ENCODE results near the gene TSPAN18.
"Not testable (repeated sequence)": the region's sequence is repeated elsewhere in the genome, so short reads cannot be mapped to it uniquely, and the experiment has no call there.

The TSPAN18 gene

DNA sequence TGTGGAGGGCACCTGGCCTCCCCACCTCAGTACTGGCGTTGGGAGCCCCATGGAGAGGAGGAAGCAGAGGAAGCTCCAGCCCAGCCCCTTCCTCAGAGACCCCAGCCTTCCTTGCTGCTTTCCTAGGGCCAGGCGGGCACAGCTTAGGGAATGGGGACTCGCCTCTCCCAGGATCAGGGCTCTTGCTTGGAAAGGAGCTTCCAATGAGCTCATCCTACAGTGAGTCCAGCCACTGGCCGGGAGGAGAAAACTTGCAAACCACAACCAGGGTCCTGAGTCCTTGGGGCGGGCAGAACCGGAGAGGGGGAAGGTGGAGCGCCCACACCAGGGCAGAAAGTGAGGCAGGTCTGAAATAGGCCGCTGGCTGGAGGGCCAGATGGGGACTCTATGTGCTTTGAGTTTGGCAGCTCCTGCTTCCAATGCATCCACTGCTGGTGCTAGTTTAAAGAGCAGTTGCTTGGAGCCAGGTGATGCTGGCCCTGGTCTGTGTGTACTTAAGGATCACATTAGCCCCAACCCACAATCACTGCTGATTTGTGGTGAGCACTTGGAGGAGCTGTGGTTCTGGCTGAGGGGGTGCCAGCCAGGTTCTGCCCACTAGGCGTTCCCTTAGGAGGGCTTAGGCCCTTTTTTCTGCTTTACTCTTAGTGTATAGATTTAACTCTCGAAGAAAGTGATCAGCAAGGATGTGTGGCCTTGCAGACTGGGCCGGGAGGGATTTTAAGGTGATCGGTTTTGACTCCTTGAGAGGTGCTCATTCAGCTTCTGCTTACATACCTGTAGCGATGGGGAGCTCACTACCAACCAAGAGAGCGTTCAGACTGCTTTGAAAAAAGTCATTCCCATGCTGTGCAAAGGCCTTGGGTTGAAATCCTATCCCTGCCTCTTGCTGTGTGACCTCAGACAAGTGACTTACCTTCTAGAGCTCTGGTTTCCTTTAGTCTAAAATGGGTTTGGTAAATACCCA, 142.0 kb downstream of the TSPAN18 start:
- no peak for DNase-seq (ENCODE audit: low read depth)

DNA sequence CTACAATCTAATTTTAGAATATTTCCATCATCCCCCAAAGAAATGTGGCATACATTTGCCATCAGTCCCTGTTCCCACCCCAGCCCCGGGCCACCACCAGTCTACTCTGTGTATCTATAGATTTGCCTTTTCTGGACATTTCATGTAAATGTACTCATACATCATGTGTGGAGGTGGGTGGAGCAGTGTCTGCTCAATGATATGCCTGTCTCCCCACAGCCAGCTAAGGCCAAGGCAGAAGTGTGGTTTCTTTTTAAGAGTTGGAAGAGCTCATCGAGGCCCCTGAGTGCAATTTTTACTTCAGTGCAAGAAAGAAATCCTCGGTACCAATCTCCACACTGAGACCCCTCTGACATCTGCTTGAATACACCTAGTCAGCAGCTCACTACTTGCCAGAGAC, 143.4 kb downstream of the TSPAN18 start:
- no peak for DNase-seq (ENCODE audit: low read depth)

DNA sequence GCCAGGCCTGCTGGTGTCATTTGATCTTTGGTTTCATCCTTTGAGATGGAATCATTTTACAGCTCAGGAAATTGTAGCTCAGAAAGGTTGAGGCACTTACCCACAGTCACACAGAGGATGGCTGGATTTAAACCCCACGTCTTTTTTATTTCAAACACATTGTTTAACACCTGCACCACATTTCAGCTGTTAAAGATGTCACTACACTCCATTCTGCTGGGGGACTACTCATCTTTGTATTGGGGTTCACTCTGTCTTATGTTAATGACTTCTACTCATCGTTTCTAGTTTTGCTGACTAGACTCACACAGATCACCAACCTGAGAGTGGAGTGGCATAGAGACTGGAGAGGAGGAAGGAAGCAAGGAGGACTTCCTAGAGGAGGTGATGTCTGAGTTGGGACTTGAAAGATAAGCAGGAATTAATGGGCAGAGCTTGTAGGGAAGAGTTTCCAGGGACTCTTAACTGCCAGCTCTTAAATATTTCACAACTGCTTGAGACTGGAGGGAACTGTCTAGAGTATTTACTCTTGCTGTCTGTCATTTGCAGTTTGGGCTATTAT, 143.9 kb downstream of the TSPAN18 start:
- no peak for DNase-seq (ENCODE audit: low read depth)

DNA sequence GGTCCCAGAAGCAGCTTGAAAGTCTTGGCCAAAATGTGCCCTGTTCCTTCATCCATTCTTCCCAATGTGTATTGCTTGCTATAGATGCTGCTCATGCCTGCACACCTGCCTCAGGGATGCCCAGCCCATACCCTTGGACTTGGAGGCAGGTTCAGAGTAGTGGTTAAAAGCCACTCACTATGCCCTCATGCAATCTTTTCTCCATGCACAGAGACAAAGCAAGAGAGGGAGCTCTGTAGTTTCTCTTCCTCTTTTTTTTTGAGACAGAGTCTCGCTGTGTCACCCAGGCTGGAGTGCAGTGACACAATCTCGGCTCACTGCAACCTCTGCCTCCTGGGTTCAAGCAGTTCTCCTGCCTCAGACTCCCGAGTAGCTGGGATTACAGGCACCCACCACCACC, 144.9 kb downstream of the TSPAN18 start:
- DNase-seq (ENCODE audit: low read depth) = not testable (repeated sequence)

DNA sequence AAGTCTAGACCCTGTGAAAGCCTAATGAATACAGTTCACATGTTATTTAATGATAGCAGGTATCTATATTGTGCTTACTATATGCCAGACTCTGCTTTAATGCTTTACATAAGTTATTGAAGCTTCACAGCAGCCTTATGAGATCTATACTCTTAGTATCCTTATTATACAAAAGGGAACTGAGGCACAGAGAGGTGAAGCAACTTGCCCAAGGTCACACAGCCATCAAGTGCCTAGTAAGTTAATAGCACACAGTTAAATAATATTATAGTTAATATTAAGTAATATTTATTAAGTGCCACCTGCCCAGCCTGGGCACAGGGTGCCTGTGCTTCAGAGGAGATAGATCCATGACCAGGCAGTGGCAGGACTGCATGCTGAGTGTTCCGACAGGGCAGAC, 145.8 kb downstream of the TSPAN18 start:
- no peak for DNase-seq (ENCODE audit: low read depth)

- no peak for DNase-seq (ENCODE audit: low read depth)
Measured at GRCh38 chr11:44873537-44873936, 146.8 kb downstream of the TSPAN18 start.

- no peak for DNase-seq (ENCODE audit: low read depth)
Measured at GRCh38 chr11:44874284-44874683, 147.5 kb downstream of the TSPAN18 start.

DNA sequence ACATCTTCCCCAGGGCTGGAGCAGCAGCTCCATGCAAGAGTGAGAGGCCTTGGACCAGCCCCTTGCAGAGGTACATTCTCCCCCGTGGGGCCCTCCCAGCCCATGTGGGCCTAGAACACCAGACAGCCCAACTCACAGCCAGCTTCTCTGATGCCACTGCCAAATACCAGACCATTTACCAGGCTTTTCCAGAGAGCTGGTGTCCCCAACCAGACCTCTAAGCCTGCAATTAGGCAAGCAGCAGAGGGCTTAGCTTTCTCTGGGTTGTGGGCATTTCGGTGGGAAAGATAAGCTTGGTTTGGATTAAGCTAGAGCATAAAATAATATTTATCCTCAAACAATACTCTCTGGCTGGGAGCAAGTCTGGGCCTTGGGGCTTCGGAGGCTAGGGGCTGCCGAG, 148.3 kb downstream of the TSPAN18 start:
- no peak for DNase-seq (ENCODE audit: low read depth)

GRCh38 chr11:44876194-44876723, 149.5 kb downstream of the TSPAN18 start:
- DNase-seq (ENCODE audit: low read depth) = no peak

GRCh38 chr11:44876906-44877305, 150.1 kb downstream of the TSPAN18 start:
- DNase-seq (ENCODE audit: low read depth) = no peak

DNA sequence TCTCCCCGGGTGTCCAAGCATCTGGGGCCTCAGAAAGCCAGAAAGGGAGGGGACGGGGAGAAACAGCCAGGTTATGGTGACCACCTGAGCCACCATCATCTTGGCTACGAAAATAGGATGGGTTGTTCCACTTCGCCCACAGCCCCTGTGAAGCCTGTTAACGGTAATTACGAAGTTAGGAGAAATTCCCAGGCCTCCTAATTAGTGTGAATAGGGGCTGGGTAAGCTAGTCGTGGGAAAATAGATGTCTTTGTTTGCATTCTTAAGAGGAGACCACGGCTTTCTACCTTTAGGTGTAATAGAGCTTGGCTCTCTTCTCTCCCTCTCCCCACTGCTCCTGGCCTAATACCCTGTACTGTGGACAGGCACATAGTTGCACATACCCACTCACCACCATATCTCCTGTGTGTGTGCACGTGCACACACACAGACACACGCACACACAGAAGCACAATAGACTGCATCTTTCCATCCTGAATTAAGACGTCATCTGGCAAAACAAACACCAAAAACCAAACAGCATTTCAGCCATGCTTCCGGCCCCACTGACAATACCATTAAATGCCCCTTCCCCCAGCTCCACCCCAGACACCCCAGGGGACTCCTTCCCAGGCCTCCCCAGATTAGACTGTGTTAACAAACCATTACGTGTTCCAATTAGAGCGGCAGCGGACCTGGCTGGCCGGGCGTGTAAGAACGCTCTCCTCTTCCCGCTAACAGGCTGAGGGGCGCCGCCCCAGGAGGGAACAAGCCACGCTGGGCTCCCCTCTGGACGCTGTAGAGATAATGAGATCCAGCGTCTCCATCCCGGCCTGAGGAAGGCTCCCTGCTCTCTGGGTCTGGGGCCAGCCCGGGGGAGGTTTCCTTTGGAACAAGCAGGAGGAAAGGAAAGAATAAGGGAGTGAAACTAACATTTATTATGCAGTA, 151.1 kb downstream of the TSPAN18 start:
- no peak for DNase-seq (ENCODE audit: low read depth)

- DNase-seq (ENCODE audit: low read depth) = no peak
Measured at GRCh38 chr11:44878711-44879110, 151.9 kb downstream of the TSPAN18 start.

GRCh38 chr11:44879432-44879831, 152.7 kb downstream of the TSPAN18 start:
- DNase-seq (ENCODE audit: low read depth) = no peak

DNA sequence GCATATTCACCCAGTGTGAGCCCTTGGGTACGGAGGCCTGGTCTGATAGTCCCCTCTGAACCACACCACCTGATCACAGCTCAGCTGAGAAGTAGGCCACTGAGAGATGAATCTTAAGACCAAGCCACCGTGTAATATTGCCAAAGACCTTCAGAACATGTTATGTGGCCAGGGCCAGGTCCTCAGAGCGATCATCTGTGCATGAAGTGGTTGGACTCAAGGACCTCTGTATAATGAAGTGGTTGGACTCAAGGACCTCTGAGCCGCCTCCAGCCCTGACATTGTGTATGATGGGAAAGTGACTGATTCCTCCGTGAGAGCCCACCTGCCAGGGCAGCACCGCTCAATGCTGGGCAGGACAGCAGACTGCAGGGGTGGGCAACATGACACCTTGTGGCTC, 153.7 kb downstream of the TSPAN18 start:
- DNase-seq (ENCODE audit: low read depth) = no peak

DNA sequence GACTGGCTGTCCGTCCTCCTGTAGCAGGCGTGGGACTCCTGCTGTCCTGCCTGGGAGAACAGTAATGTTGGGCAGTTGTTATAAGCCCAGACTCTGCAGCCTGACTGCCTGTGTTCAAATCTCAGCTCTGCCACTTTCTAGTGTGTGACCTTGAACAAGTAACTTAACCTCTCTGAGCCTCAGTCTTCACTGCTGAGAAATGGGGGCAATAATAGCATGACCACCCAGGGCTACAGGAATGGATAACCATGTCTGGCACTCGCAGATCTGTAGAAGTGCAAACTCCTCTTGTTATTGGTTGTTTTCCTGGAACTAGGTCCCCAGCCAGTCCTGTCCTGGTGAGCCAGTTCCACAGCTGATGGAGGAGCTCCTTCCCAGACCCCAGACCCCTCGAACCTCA, 154.2 kb downstream of the TSPAN18 start:
- DNase-seq (ENCODE audit: low read depth) = no peak

- DNase-seq (ENCODE audit: low read depth) = no peak
Measured at GRCh38 chr11:44883277-44883676, 156.5 kb downstream of the TSPAN18 start.

DNA sequence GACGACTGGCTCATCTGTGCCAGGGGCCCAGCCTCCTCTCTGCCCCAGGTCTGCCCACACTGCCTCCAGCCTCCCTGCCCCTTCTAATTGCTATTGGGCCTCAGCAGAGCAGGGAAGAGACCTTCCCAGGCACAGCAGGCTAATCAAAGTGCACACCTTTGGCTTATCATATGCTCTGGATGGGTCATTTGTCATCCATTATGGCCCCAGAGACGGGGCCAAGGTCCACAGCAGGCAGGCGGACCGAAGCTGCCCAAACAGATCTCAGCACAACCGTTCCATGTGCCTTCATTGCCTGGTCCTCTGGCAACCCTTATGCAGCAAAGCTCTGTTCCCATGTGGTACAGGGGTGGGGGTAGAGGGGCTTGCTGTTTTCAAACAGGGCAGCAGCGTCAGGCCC, 157.3 kb downstream of the TSPAN18 start:
- DNase-seq (ENCODE audit: low read depth) = no peak

DNA sequence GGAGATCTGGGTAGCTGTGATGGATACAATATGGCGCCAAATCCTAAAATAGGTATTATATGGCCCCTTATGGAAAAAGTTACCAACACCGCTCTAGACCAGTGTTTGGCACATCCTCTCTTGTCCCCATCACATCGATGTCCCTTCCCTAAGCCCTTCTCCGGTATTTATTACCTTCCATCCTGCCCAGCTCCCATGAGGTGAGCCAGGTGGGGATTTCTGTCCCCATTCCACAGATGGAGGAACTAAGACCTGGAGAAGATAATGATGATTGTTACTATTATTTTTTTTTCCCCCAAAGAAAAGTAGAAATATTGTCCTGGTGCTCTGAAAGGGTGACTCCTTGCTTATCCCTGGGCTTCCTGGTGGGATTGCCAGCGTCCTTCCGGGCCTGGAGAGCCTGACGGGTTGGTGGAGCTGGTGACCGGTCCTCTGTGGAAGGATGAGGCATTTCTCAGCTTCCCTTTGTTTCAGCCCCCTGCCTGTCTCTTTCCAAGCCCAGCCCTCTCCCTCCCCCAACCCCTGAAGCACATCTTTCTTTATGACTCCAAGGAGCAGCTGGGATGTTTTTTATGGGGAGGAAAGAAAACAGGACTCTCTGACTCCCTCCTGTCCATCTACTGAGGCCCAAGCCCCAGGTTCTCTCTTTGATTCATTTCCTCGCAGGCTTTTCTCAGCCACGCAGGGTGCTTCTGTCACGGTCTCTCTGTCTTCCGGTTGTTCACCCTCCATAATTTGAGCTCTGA, 158.5 kb downstream of the TSPAN18 start:
- no peak for DNase-seq (ENCODE audit: low read depth)

- no peak for DNase-seq (ENCODE audit: low read depth)
Measured at GRCh38 chr11:44885919-44886789, 159.4 kb downstream of the TSPAN18 start.

DNA sequence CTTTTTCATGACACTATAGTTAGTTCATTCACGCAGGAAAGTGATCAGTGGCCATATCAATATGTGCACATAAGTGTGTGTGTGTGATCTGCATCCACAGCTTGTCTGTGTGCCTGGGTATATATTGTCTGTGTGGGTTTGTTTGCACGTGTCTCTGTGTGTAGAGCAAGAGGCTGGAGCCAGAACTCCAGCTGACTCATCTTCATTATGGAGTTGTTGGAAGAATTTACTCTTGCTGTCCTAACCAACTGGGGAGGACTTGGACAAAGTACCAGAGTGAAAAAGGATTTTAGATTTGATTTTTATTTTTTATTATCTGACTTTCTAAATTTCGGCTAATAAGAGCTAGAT, 160.0 kb downstream of the TSPAN18 start:
- no peak for DNase-seq (ENCODE audit: low read depth)

GRCh38 chr11:44887636-44888035, 160.9 kb downstream of the TSPAN18 start:
- DNase-seq (ENCODE audit: low read depth) = no peak

Data from stimulated activated CD8-positive, alpha-beta memory T cell treated with anti-CD3 and anti-CD28 coated beads, Interleukin-15, amount 100 ng/mL, for 24 hours (primary cell).